Measurements from ENCODE around the gene XBP1.

- TF ChIP-seq, protein P1, sequence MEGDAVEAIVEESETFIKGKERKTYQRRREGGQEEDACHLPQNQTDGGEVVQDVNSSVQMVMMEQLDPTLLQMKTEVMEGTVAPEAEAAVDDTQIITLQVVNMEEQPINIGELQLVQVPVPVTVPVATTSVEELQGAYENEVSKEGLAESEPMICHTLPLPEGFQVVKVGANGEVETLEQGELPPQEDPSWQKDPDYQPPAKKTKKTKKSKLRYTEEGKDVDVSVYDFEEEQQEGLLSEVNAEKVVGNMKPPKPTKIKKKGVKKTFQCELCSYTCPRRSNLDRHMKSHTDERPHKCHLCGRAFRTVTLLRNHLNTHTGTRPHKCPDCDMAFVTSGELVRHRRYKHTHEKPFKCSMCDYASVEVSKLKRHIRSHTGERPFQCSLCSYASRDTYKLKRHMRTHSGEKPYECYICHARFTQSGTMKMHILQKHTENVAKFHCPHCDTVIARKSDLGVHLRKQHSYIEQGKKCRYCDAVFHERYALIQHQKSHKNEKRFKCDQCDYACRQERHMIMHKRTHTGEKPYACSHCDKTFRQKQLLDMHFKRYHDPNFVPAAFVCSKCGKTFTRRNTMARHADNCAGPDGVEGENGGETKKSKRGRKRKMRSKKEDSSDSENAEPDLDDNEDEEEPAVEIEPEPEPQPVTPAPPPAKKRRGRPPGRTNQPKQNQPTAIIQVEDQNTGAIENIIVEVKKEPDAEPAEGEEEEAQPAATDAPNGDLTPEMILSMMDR (IDR thresholded peaks at IDR 0.05 in 2 of 3, conservative IDR thresholded peaks at IDR 0.05 in 1 of 3; ENCODE audit: control insufficient read depth in 2 of 3, extremely low read depth in 1 of 3, insufficient read depth in 1 of 3, low read depth in 3 of 3, low read length in 3 of 3) = peak; percentile 96 to 98 (median 96)
- TF ChIP-seq MTA3 (IDR thresholded peaks at IDR 0.05; ENCODE audit: borderline replicate concordance, low read length) (no peak), TCF12 (IDR thresholded peaks at IDR 0.05; ENCODE audit: low read depth, low read length) (no peak), JUNB (IDR thresholded peaks at IDR 0.05) (no peak), SREBF2 (IDR thresholded peaks at IDR 0.05; ENCODE audit: low read length) (no peak), PRDM15 (CRISPR knock-in tag; IDR thresholded peaks at IDR 0.05) (no peak), EP300 (IDR thresholded peaks at IDR 0.05; ENCODE audit: borderline replicate concordance in 1 of 2, control insufficient read depth in 1 of 2, low read depth in 2 of 2, low read length in 2 of 2) (no peak), EZH2 (IDR thresholded peaks at IDR 0.05; ENCODE audit: borderline replicate concordance, control insufficient read depth, low read depth, low read length) (no peak), POLR2A (IDR thresholded peaks at IDR 0.05; ENCODE audit: low read depth, low read length) (no peak)
Observed at GRCh38 chr22:28829358-28830181, 29.2 kb upstream of the XBP1 start.

Data from GM12878 (cell line).